ENCODE measurements around the gene CCNK.

DNA sequence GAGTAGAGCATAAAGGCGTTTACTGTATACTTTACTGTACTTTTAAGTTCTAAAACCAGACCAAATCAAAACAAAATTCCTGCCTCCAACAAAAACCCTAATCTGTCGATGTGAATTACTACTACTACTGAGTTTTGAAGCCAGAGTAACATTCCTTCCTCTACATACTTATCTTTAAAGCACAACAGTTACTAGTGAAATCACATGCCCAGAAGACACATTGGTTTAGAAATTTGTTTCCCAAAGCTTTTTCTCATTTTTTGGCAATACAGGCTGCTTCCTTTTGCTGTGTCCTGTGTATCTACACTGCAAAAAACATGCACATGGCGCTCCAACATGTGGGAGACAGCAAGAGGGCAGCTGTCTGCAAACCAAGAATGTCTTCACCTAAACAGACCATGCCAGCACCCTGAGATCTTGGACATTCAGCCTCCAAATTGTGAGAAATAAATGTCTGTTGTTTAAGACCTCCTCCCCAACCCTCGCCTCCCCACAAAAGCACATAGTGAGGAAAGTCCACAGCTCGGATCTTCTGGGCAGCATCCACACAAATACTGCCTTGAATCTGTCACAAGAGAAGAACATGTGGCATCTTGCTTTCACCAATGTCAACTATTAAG is 21.6 kb upstream of the CCNK start:
- TF ChIP-seq, protein P1, sequence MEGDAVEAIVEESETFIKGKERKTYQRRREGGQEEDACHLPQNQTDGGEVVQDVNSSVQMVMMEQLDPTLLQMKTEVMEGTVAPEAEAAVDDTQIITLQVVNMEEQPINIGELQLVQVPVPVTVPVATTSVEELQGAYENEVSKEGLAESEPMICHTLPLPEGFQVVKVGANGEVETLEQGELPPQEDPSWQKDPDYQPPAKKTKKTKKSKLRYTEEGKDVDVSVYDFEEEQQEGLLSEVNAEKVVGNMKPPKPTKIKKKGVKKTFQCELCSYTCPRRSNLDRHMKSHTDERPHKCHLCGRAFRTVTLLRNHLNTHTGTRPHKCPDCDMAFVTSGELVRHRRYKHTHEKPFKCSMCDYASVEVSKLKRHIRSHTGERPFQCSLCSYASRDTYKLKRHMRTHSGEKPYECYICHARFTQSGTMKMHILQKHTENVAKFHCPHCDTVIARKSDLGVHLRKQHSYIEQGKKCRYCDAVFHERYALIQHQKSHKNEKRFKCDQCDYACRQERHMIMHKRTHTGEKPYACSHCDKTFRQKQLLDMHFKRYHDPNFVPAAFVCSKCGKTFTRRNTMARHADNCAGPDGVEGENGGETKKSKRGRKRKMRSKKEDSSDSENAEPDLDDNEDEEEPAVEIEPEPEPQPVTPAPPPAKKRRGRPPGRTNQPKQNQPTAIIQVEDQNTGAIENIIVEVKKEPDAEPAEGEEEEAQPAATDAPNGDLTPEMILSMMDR (IDR thresholded peaks at IDR 0.05), result no peak
- TF ChIP-seq POLR2A (IDR thresholded peaks at IDR 0.05), result no peak
- TF ChIP-seq POLR2AphosphoS5 (IDR thresholded peaks at IDR 0.05), result no peak

All from transverse colon (tissue), 4 donors.